Adrenal gland (tissue), 5 donors: ENCODE measurements around the gene RNF180.

ENCODE experiments used
- CTCF ChIP-seq, 6 experiments: fragments of 450-650 bp in 4 of 6; fragments of 200-600 bp in 2 of 6; sonication (generic) in 1 of 6; IDR thresholded peaks; 1 replicate in 5 of 6; 2 replicates in 1 of 6; pipeline versions ENCODE4 v1.5.1 to v1.8.0; 2016 to 2021; ENCODE audit warnings: antibody characterized with exemption in 6 of 6, mild to moderate bottlenecking in 2 of 6, moderate library complexity in 1 of 6
- POLR2A ChIP-seq, 2 donors: fragments of 450-650 bp; IDR thresholded peaks; one replicate each; pipeline ENCODE4 v1.6.1; 2017; ENCODE audit warnings: antibody characterized with exemption in 2 of 2, mild to moderate bottlenecking in 2 of 2, moderate library complexity in 1 of 2
- donor health status: DM: no; HTN: no; CAD: no.

- TF ChIP-seq CTCF (IDR thresholded peaks at IDR 0.05) (no peak), POLR2A (IDR thresholded peaks at IDR 0.05) (no peak)
These were observed 119.8 kb downstream of the RNF180 start for GRCh38 chr5:64285188-64286130.
